SH-SY5Y (cell line): ENCODE data around the gene GET3.

Experiments used
- GATA2 ChIP-seq: IDR thresholded peaks from 2 replicates; pipeline ENCODE4 v1.6.1; 2011; ENCODE audit warnings: mild to moderate bottlenecking, low read depth, low read length
- GATA3 ChIP-seq: IDR thresholded peaks from 2 replicates; pipeline ENCODE4 v1.6.1; 2011; ENCODE audit warnings: low read depth, mild to moderate bottlenecking, low read length, moderate library complexity

DNA sequence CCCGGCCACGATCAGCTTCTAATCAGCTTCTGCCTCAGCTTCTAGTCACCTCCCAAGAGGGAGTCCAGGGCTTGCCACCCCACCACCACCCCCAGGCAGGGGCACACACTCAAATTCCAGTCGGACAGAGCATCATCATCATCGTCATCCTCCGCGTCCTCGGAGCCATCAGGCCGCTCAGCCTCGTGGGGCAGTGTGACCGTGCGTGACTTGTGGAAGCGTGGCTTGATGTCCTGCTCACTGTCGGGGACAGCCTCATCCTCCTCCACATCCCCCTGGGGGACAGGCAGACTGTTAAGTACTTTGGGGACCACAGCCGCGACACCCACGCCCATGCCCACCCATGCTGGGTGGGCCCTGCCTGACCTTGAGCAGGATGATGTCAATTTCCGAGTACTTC, 26.1 kb upstream of the GET3 start:
- TF ChIP-seq GATA2 (no peak), GATA3 (no peak)
